ENCODE data around the gene SNX7.

- TF ChIP-seq, protein P1, sequence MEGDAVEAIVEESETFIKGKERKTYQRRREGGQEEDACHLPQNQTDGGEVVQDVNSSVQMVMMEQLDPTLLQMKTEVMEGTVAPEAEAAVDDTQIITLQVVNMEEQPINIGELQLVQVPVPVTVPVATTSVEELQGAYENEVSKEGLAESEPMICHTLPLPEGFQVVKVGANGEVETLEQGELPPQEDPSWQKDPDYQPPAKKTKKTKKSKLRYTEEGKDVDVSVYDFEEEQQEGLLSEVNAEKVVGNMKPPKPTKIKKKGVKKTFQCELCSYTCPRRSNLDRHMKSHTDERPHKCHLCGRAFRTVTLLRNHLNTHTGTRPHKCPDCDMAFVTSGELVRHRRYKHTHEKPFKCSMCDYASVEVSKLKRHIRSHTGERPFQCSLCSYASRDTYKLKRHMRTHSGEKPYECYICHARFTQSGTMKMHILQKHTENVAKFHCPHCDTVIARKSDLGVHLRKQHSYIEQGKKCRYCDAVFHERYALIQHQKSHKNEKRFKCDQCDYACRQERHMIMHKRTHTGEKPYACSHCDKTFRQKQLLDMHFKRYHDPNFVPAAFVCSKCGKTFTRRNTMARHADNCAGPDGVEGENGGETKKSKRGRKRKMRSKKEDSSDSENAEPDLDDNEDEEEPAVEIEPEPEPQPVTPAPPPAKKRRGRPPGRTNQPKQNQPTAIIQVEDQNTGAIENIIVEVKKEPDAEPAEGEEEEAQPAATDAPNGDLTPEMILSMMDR (IDR thresholded peaks at IDR 0.05) = no peak
- no peak for TF ChIP-seq POLR2A (IDR thresholded peaks at IDR 0.05)
These were observed 37.1 kb downstream of the SNX7 start for GRCh38 chr1:98698625-98699024.
